K562 (cell line): ENCODE measurements around the gene SETDB1. TPM values are rescaled to one million over a fixed set of nuclear protein-coding genes. Genes with fewer than 3 reads are reported as not detected.
A peak's percentile ranks its signal among the peaks of the same experiment; 100 is the strongest.

Source experiments
- DACH1 ChIP-seq: fragments of 450-650 bp; IDR thresholded peaks from 2 replicates; pipeline ENCODE4 v1.6.1; 2018; ENCODE audit not compliant: partially characterized antibody
- ELK1 ChIP-seq: sonication (generic); formaldehyde crosslinking; IDR thresholded peaks from 2 replicates; pipeline ENCODE4 v1.8.1; 2022; ENCODE audit warnings: missing genetic modification reagents
- EWSR1 ChIP-seq: fragments of 450-650 bp; IDR thresholded peaks from 2 replicates; pipeline ENCODE4 v1.6.1; 2018; ENCODE audit warnings: borderline replicate concordance, mild to moderate bottlenecking, low read depth, moderate library complexity; ENCODE audit not compliant: partially characterized antibody
- EZH2 ChIP-seq: IDR thresholded peaks from 2 replicates; pipeline ENCODE4 v1.6.1; 2012; ENCODE audit warnings: low read depth, mild to moderate bottlenecking, inconsistent platforms, low read length, borderline replicate concordance
- KLF6 ChIP-seq: fragments of 250-450 bp; sonication (Bioruptor Pico); IDR thresholded peaks from 2 replicates; pipeline ENCODE4 v1.4.0; 2020; ENCODE audit warnings: mild to moderate bottlenecking, moderate library complexity, borderline replicate concordance
- MBD2 ChIP-seq: sonication (generic); IDR thresholded peaks from 2 replicates; pipeline ENCODE4 v1.6.1; 2016; ENCODE audit warnings: low read depth, borderline replicate concordance
- RNF2 ChIP-seq: sonication (generic); IDR thresholded peaks from 2 replicates; pipeline ENCODE4 v1.6.1; 2016
- SMARCA5 ChIP-seq: fragments of 450-650 bp; IDR thresholded peaks from 2 replicates; pipeline ENCODE4 v1.6.1; 2016
- ZNF282 ChIP-seq: sonication (generic); formaldehyde crosslinking; IDR thresholded peaks from 2 replicates; pipeline ENCODE4 v1.8.1; 2023; ENCODE audit warnings: missing genetic modification reagents
- ZNF449 ChIP-seq: fragments of 250-450 bp; sonication (Bioruptor Pico); IDR thresholded peaks from 2 replicates; pipeline ENCODE4 v1.8.0; 2022; ENCODE audit warnings: moderate library complexity, mild to moderate bottlenecking, inconsistent platforms
- polyA plus RNA-seq, 8 experiments: library from polyadenylated mRNA; depleted of rRNA in 4 of 8; stranded (reverse) in 5 of 8; unstranded in 3 of 8; fragments of >200 nt; fragmentation: Nextera tagmentation in 2 of 8; fragmentation: Illumina TruSeq in 1 of 8; extraction: Ambion mirVana in 2 of 8; extraction: Trizol in 1 of 8; gene quantifications; 2 replicates each; pipeline versions ENCODE4 v1.2.1 to v1.2.3, GENCODE V29; 2011 to 2014; ENCODE audit warnings: inconsistent platforms in 1 of 8, missing spikeins in 1 of 8
- total RNA-seq, 7 experiments: library from RNA; depleted of rRNA in 6 of 7; stranded (reverse); fragments of >200 nt in 6 of 7; fragmentation: Illumina TruSeq in 2 of 7; extraction: Trizol in 2 of 7; gene quantifications; 2 replicates each; pipeline versions ENCODE4 v1.2.1 to v1.2.3, GENCODE V29; 2011 to 2021; ENCODE audit warnings: low replicate concordance in 1 of 7
- TF ChIP-seq, protein P1 (sequence below): fragments of 450-650 bp; formaldehyde crosslinking; IDR thresholded peaks from 2 replicates; pipeline ENCODE4 v1.4.0; 2020; ENCODE audit warnings: mild to moderate bottlenecking, mixed read lengths
- TF ChIP-seq, protein P2 (sequence below): fragments of 200-800 bp; sonication (Bioruptor generic); IDR thresholded peaks from 2 replicates; pipeline ENCODE4 v1.6.1; 2017; ENCODE audit warnings: missing genetic modification characterization, missing compliant biosample characterization
- TF ChIP-seq, protein P3 (sequence below): fragments of 450-650 bp; formaldehyde crosslinking; IDR thresholded peaks from 2 replicates; pipeline ENCODE4 v1.4.0; 2022; ENCODE audit warnings: missing genetic modification characterization
- TF ChIP-seq, protein P4 (sequence below): fragments of 250-450 bp; sonication (Bioruptor Pico); IDR thresholded peaks from 2 replicates; pipeline ENCODE4 v1.9.0; 2021; ENCODE audit warnings: mild to moderate bottlenecking
- TF ChIP-seq, protein P5 (sequence below): fragments of 450-650 bp; IDR thresholded peaks from 2 replicates; pipeline ENCODE4 v1.7.1; 2018; ENCODE audit warnings: mild to moderate bottlenecking, low read depth; ENCODE audit not compliant: partially characterized antibody

SETDB1 gene
- total and polyA plus RNA-seq, 9 of the 15 experiments (the other 6 are each of a cell fraction or from before 2014, with no cell fraction given) = 21.5 to 64.4 (median 42.0) TPM

DNA sequence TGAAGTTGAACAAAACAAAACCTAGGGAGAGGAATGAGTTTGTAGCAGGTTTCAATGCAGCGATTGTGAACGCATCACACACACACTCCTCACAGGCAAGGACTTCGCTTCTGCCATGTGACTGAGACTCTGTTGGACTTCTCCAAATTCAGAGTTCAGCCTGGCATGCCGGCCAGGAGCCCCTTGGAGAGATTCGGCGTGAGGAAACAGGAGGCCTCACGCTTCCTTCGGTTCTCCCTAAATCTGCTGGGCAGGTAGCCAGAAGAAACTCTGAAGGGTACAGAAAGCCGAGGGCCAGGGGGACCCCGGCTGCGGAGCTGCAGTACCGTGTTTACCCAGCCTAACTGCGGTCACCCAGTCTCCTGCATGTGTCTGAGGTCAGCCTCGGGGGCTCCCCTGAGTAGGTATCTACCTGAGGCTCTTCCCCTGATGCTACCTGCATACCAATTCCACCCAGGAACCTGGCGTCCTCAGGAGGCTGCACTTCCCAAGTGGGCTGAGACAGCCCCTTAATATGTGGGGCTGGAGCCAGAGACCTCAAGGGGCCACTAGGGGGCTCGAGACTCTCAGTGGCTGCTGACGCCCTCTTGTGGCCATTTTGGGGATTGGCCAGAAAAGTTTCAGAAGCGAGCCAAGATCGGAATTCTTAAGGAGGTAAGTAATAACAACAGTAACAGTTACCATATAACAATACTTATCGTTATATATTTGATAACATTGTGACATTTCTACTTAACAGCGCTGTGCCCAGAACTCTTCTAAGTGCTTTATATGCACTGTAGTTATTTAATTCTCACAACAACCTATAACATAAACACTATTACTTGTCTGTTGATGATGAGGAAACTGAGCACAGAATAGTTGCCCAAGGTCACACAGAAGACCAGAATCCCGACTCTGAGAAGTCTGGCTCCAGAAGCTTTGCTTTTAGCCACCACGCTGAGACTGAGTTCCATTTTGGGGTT lies 53.2 kb downstream of the SETDB1 start (continued):
- TF ChIP-seq ELK1 (CRISPR knock-in tag) (no peak), ZNF449 (CRISPR knock-in tag) (no peak), MBD2 (no peak), KLF6 (no peak), RNF2 (0 out of 2 replicates have a peak, but pooled peaks have one; percentile 31), ZNF282 (no peak), DACH1 (no peak), EZH2 (no peak), EWSR1 (no peak), SMARCA5 (no peak)
- TF ChIP-seq, protein P1, sequence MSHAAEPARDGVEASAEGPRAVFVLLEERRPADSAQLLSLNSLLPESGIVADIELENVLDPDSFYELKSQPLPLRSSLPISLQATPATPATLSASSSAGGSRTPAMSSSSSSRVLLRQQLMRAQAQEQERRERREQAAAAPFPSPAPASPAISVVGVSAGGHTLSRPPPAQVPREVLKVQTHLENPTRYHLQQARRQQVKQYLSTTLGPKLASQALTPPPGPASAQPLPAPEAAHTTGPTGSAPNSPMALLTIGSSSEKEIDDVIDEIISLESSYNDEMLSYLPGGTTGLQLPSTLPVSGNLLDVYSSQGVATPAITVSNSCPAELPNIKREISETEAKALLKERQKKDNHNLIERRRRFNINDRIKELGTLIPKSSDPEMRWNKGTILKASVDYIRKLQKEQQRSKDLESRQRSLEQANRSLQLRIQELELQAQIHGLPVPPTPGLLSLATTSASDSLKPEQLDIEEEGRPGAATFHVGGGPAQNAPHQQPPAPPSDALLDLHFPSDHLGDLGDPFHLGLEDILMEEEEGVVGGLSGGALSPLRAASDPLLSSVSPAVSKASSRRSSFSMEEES = no peak
- TF ChIP-seq, protein P2, sequence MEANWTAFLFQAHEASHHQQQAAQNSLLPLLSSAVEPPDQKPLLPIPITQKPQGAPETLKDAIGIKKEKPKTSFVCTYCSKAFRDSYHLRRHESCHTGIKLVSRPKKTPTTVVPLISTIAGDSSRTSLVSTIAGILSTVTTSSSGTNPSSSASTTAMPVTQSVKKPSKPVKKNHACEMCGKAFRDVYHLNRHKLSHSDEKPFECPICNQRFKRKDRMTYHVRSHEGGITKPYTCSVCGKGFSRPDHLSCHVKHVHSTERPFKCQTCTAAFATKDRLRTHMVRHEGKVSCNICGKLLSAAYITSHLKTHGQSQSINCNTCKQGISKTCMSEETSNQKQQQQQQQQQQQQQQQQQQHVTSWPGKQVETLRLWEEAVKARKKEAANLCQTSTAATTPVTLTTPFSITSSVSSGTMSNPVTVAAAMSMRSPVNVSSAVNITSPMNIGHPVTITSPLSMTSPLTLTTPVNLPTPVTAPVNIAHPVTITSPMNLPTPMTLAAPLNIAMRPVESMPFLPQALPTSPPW (CRISPR knock-in tag) = peak; percentile 62; the same call in 1 of the 2 replicates
- TF ChIP-seq, protein P3, sequence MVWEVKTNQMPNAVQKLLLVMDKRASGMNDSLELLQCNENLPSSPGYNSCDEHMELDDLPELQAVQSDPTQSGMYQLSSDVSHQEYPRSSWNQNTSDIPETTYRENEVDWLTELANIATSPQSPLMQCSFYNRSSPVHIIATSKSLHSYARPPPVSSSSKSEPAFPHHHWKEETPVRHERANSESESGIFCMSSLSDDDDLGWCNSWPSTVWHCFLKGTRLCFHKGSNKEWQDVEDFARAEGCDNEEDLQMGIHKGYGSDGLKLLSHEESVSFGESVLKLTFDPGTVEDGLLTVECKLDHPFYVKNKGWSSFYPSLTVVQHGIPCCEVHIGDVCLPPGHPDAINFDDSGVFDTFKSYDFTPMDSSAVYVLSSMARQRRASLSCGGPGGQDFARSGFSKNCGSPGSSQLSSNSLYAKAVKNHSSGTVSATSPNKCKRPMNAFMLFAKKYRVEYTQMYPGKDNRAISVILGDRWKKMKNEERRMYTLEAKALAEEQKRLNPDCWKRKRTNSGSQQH (CRISPR knock-in tag) = no peak
- TF ChIP-seq, protein P4, sequence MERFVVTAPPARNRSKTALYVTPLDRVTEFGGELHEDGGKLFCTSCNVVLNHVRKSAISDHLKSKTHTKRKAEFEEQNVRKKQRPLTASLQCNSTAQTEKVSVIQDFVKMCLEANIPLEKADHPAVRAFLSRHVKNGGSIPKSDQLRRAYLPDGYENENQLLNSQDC = no peak
- TF ChIP-seq, protein P5, sequence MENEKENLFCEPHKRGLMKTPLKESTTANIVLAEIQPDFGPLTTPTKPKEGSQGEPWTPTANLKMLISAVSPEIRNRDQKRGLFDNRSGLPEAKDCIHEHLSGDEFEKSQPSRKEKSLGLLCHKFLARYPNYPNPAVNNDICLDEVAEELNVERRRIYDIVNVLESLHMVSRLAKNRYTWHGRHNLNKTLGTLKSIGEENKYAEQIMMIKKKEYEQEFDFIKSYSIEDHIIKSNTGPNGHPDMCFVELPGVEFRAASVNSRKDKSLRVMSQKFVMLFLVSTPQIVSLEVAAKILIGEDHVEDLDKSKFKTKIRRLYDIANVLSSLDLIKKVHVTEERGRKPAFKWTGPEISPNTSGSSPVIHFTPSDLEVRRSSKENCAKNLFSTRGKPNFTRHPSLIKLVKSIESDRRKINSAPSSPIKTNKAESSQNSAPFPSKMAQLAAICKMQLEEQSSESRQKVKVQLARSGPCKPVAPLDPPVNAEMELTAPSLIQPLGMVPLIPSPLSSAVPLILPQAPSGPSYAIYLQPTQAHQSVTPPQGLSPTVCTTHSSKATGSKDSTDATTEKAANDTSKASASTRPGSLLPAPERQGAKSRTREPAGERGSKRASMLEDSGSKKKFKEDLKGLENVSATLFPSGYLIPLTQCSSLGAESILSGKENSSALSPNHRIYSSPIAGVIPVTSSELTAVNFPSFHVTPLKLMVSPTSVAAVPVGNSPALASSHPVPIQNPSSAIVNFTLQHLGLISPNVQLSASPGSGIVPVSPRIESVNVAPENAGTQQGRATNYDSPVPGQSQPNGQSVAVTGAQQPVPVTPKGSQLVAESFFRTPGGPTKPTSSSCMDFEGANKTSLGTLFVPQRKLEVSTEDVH = peak; percentile 33
